ENCODE data around the gene NRXN3. TPM values are rescaled to one million over a fixed set of nuclear protein-coding genes. Genes with fewer than 3 reads are reported as not detected.

The NRXN3 gene
- total RNA-seq, 2 experiments from 2014 or later = not detected

DNA sequence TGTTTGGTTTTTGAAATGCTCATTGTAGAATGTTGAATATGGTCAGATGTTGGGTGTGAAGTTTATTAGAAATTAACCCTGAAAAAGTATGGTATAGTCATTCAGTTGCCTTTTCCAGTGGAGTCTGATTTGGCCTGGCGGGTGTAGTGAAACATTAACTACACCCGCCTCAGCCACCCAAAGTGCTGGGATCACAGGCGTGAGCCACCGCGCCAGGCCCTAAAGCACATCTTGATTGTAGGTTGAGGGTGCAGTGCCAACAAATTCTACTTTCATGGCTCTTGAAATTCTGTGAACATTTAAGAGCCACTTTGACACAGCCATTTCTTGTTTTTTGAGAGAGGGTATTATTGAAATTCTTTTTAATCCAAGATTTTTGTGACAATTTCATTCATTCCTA, 1416.2 kb downstream of the NRXN3 start:
- H3K27me3 Mint-ChIP-seq = no peaks in the 10 kb centered on the region
- CTCF ChIA-PET = no interaction called here

DNA sequence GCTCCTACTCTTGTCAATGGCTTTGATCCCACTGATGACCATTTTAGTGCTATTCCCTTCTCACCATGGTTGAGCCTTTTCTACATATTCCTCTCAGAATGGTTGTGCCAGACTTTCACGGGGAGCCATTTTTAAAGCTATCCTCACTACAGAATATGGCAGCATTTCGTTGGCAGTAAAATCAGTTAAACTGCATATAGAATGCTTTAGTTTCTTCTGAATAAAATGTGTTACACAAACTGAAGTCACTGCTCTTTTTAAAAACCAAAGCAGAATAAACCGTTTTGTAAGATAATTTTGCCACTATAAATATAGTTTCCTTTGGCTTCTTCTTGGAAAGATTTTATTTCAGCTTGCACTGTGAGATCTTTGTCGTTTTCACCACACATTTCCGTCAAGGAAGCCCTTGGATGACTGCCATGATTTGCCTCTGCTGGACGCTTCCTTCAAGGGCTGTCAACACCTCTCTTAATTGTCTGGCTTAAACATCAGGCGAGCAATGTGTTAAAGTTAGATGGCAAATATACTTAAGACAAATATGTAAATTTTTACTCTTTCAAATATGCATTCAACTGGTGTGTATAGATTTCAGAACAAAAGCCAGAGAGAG, 1416.9 kb downstream of the NRXN3 start:
- Mint-ChIP-seq H3K4me1 (no peaks in the 10 kb centered on the region), H3K9me3 (no peaks in the 10 kb centered on the region), H3K4me3 (no peak overlapping the region), H3K27me3 (no peaks in the 10 kb centered on the region), H3K27ac (no peak overlapping the region), H3K36me3 (ENCODE audit: low read depth) (no peaks in the 10 kb centered on the region)
- ChIA-PET POLR2A (no interaction called here), CTCF (no interaction called here)
- no peak for DNase-seq

More for the DNA sequence above, 1416.2 kb downstream of the NRXN3 start:
- Mint-ChIP-seq H3K4me1 (no peaks in the 10 kb centered on the region), H3K27ac (no peak overlapping the region), H3K4me3 (no peak overlapping the region), H3K9me3 (no peaks in the 10 kb centered on the region), H3K36me3 (ENCODE audit: low read depth) (no peaks in the 10 kb centered on the region)
- POLR2A ChIA-PET = no interaction called here
- no peak for DNase-seq

DNA sequence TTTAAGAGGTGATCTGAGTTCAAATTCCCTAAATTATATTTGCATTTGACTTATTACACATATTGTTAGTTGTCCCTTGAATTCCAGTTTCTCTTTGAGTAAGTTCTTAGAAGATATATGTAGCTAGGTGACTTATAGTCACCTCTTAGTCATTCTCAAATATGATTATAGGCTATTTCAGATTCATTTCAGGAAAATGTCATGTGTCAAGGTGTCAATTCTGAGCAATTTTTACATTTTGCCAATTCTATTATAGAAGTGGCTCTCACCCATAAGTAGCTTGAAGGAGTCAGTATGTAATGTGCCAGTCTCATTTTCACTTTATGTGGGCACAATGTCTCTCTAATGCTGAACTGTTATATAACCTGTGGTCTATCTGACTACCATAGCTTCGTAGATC, 1417.7 kb downstream of the NRXN3 start:
- no peaks in the 10 kb centered on the region for H3K36me3 Mint-ChIP-seq (ENCODE audit: low read depth)
- CTCF ChIA-PET = no interaction called here
- POLR2A ChIA-PET = no interaction called here

DNA sequence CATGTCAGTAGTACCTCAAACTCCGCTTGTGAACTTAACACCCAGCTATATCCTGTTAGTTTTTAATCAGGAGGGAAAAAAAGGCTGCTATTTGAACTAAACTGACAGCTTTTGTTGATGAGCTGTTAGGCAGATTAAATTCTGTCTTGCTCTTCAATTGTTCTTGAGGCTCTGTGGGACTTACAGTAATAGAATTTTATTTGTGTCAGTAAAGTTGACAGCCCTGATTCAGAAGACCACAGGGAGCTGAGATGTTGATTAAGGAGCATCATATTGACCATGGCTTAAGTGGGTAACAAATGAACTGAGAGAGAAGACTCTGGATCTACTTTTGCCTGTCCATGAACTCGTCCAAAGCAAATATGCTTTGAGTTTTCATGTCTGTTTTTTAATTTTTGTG, 1418.2 kb downstream of the NRXN3 start:
- H3K36me3 Mint-ChIP-seq (ENCODE audit: low read depth) = no peaks in the 10 kb centered on the region
- POLR2A ChIA-PET = no interaction called here
- no peak overlapping the region for H3K27ac Mint-ChIP-seq
- no peak for DNase-seq
- CTCF ChIA-PET = no interaction called here
- H3K4me3 Mint-ChIP-seq = no peak overlapping the region
- H3K9me3 Mint-ChIP-seq = no peaks in the 10 kb centered on the region
- H3K27me3 Mint-ChIP-seq = no peaks in the 10 kb centered on the region
- no peaks in the 10 kb centered on the region for H3K4me1 Mint-ChIP-seq

More for the DNA sequence above, 1417.7 kb downstream of the NRXN3 start:
- H3K4me1 Mint-ChIP-seq = no peaks in the 10 kb centered on the region
- H3K9me3 Mint-ChIP-seq = no peaks in the 10 kb centered on the region
- DNase-seq = no peak
- H3K4me3 Mint-ChIP-seq = no peak overlapping the region
- H3K27ac Mint-ChIP-seq = no peak overlapping the region
- H3K27me3 Mint-ChIP-seq = no peaks in the 10 kb centered on the region

DNA sequence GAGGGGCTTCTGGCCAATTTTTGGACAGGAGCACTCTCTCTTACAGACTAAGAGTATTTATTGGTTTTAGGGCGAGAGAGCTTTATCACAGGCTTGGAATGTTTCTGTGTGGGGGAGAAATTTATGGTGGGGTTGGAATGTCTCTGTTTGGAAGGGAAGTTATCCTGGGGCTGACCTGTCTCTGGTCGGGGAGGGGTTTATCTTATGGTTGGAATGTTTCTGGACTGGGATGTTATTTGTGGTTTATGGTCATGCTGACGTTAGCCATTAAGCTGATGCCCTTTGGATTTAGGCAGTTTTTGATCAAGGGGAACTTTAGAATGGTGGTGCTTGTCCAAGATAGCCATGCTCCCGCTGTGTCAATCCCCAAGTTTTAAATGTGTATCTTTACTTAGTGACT, 1426.4 kb downstream of the NRXN3 start:
- no peaks in the 10 kb centered on the region for H3K36me3 Mint-ChIP-seq (ENCODE audit: low read depth)
- POLR2A ChIA-PET = no interaction called here
- CTCF ChIA-PET = no interaction called here
- DNase-seq = no peak
- no peaks in the 10 kb centered on the region for H3K27me3 Mint-ChIP-seq
- H3K4me1 Mint-ChIP-seq = no peaks in the 10 kb centered on the region
- no peak overlapping the region for H3K4me3 Mint-ChIP-seq
- H3K27ac Mint-ChIP-seq = no peak overlapping the region
- H3K9me3 Mint-ChIP-seq = no peaks in the 10 kb centered on the region

DNA sequence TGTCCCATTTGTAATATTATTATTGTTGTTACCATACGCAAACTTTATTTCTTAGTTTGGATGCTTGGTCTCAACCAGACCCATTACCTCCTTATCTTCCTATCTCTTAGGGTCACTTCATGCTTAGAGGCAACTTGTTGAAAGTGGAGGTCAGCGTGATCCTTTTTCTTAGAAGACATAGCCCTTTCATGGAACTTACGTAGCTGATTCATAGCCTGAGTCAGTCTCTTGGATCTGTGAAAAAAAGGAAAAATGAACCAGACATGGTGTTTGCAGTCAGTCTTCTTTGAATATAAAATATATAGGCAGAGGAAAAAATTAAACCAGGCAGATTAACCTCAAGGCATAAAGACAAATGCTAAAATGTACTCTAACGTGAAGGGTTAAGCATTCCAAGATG, 1427.4 kb downstream of the NRXN3 start:
- DNase-seq = no peak
- ChIA-PET CTCF (no interaction called here), POLR2A (no interaction called here)
- no peak overlapping the region for H3K27ac Mint-ChIP-seq
- H3K27me3 Mint-ChIP-seq = no peaks in the 10 kb centered on the region
- no peak overlapping the region for H3K4me3 Mint-ChIP-seq
- H3K9me3 Mint-ChIP-seq = no peaks in the 10 kb centered on the region
- no peaks in the 10 kb centered on the region for H3K36me3 Mint-ChIP-seq (ENCODE audit: low read depth)
- no peaks in the 10 kb centered on the region for H3K4me1 Mint-ChIP-seq

DNA sequence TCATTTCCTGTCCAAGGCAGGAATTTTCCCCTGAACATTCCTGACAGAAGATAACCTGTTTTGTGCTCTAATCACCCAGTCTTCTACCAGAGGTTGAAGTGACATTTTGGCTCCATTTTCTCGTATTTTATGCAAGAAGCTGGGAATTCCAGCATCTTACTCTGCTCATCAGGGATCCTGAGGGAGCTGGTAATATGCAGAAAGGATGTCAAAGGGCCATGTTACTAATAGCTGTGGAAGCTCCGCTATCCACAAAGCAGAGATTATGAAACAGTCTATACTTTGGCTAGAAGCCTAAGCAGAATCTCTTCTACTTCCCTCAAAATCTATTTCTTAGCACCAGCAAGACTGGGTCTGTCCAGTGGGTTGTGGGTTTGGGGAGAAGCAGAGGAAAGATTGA, 1428.2 kb downstream of the NRXN3 start:
- no peaks in the 10 kb centered on the region for H3K4me1 Mint-ChIP-seq
- H3K27ac Mint-ChIP-seq = no peak overlapping the region
- H3K36me3 Mint-ChIP-seq (ENCODE audit: low read depth) = no peaks in the 10 kb centered on the region
- CTCF ChIA-PET = no interaction called here
- POLR2A ChIA-PET = no interaction called here
- H3K27me3 Mint-ChIP-seq = no peaks in the 10 kb centered on the region
- H3K9me3 Mint-ChIP-seq = no peaks in the 10 kb centered on the region
- DNase-seq = no peak
- H3K4me3 Mint-ChIP-seq = no peak overlapping the region

DNA sequence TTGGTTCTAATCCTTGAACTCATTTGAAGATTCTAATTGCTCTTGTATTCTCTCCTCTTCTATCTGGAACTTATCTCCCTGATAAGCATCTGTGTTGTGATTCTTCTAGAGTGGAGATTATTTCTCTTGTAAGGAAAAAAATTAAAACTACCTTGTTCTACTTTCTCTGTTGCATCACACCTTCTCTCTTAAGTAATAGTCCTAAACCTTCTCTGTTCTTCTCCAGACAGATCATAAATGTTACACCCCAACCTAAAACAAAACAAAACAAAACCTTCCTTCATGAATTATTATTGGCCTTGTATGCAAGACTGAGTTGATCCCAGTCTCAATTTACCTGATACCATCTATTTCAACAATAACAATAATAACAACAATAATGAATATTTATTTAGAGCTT, 1429.1 kb downstream of the NRXN3 start:
- H3K4me1 Mint-ChIP-seq = no peaks in the 10 kb centered on the region
- no peaks in the 10 kb centered on the region for H3K27me3 Mint-ChIP-seq
- no peaks in the 10 kb centered on the region for H3K9me3 Mint-ChIP-seq
- no peak overlapping the region for H3K27ac Mint-ChIP-seq
- POLR2A ChIA-PET = no interaction called here
- CTCF ChIA-PET = no interaction called here
- no peak for DNase-seq
- H3K36me3 Mint-ChIP-seq (ENCODE audit: low read depth) = no peaks in the 10 kb centered on the region
- H3K4me3 Mint-ChIP-seq = no peak overlapping the region

DNA sequence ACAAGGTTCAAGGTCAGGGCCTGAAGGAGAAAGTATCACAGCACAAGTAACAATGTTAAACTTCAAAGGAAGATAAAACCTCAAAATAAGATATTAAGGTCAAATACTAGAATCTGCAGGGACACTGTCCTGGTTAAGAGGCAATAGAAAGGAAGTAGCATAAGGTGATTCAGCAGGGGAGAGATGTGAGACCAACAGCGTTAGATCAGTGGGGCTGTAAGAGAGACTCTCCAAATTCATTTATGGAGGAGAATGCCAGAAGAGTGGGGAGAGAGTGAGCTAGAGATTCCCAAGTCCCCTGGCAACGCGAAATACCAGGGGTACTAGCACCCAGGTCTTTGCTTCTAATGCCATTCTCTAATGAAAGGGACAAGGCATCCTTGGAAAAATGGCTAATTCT, 1430.2 kb downstream of the NRXN3 start:
- no peak overlapping the region for H3K27ac Mint-ChIP-seq
- H3K9me3 Mint-ChIP-seq = no peaks in the 10 kb centered on the region
- ChIA-PET CTCF (no interaction called here), POLR2A (no interaction called here)
- DNase-seq = no peak
- no peaks in the 10 kb centered on the region for H3K4me1 Mint-ChIP-seq
- no peaks in the 10 kb centered on the region for H3K27me3 Mint-ChIP-seq
- H3K36me3 Mint-ChIP-seq (ENCODE audit: low read depth) = no peaks in the 10 kb centered on the region
- no peak overlapping the region for H3K4me3 Mint-ChIP-seq

DNA sequence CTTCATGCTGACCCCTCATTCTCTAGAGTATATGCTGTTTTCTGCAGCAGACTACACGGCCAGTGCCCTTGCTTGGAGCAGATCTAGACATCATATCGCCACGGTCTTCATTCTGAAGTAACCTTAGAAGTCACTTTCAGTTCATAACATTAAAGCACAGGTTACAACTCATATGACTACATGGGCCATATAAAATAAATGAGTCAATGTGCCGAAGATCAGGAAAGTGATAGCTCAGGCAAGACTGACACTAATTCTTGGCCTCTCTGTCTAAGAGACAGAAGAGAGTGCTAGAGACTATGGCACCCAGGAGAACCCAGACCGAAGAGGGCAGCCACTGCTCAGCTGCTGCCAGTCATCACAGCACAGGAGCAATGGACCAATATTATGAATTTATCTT, 1431.4 kb downstream of the NRXN3 start:
- H3K4me1 Mint-ChIP-seq = no peaks in the 10 kb centered on the region
- CTCF ChIA-PET = no interaction called here
- no peak overlapping the region for H3K4me3 Mint-ChIP-seq
- no peaks in the 10 kb centered on the region for H3K36me3 Mint-ChIP-seq (ENCODE audit: low read depth)
- DNase-seq = no peak
- no peak overlapping the region for H3K27ac Mint-ChIP-seq
- POLR2A ChIA-PET = no interaction called here
- no peaks in the 10 kb centered on the region for H3K27me3 Mint-ChIP-seq
- no peaks in the 10 kb centered on the region for H3K9me3 Mint-ChIP-seq

DNA sequence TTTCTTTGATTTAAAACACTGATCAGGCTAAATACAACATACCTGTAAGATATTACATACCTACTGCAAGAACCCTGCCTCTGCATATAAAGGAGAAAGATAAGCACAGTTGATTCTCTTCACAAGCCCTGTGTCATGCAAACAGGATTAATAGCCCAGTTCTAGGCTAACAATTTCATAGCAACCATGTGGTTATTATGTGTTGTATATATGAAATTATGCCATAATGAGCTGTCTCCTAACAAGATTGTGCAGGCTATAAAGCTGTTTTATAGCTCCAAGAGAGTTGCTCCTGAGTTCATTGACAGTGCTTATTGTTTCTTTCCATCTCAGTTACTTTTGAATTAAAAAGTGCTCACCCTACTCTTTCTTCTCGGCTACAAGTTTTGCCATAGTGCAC, 1431.9 kb downstream of the NRXN3 start:
- ChIA-PET CTCF (no interaction called here), POLR2A (no interaction called here)

DNA sequence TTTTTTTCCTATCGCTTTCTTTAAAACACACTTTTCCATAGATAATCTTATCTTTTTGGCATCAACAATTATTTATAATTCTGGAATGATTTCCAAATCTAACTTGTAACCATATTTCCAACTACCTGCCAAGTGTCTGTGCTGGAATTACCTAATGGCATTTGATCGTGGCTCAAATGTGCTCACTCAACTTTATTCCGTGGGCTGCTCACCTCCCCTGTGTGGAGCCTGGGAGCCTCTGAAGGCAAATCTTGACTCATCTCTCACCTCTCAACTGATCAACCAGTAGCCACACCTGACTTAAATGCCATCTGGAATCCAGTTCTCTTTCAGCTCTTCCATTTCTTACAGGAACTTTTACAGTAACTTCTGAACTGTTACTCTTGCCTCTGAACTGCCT, 1432.6 kb downstream of the NRXN3 start:
- Mint-ChIP-seq H3K27ac (no peak overlapping the region), H3K4me1 (no peaks in the 10 kb centered on the region), H3K9me3 (no peaks in the 10 kb centered on the region), H3K36me3 (ENCODE audit: low read depth) (no peaks in the 10 kb centered on the region), H3K27me3 (no peaks in the 10 kb centered on the region), H3K4me3 (no peak overlapping the region)
- ChIA-PET CTCF (no interaction called here), POLR2A (no interaction called here)
- no peak for DNase-seq

More for the DNA sequence above, 1431.9 kb downstream of the NRXN3 start:
- no peak for DNase-seq
- Mint-ChIP-seq H3K4me3 (no peak overlapping the region), H3K27me3 (no peaks in the 10 kb centered on the region), H3K4me1 (no peaks in the 10 kb centered on the region), H3K27ac (no peak overlapping the region), H3K36me3 (ENCODE audit: low read depth) (no peaks in the 10 kb centered on the region), H3K9me3 (no peaks in the 10 kb centered on the region)

DNA sequence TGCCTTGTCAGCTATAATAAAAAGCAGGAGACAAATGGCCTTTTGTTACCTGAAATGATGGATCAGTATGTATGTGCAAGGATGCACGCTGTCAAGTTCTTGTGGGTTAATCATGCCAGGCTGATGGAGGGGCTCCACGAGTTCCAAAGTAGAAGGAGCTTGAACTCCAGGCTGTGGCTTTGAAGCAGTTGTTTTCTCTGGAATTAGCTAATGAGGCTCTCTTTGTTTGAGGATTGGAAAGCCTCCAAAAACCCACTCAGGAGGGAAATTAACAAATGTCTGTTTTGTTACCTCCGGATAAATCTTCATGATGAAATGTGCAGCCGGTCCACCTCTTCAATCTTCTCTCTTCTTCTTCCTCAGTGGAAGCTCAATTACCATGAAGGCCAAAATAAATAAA, 1435.7 kb downstream of the NRXN3 start:
- Mint-ChIP-seq H3K36me3 (ENCODE audit: low read depth) (no peaks in the 10 kb centered on the region), H3K4me3 (no peak overlapping the region), H3K9me3 (no peaks in the 10 kb centered on the region), H3K4me1 (no peaks in the 10 kb centered on the region), H3K27me3 (no peaks in the 10 kb centered on the region), H3K27ac (no peak overlapping the region)
- no peak for DNase-seq
- POLR2A ChIA-PET = no interaction called here
- CTCF ChIA-PET = no interaction called here

DNA sequence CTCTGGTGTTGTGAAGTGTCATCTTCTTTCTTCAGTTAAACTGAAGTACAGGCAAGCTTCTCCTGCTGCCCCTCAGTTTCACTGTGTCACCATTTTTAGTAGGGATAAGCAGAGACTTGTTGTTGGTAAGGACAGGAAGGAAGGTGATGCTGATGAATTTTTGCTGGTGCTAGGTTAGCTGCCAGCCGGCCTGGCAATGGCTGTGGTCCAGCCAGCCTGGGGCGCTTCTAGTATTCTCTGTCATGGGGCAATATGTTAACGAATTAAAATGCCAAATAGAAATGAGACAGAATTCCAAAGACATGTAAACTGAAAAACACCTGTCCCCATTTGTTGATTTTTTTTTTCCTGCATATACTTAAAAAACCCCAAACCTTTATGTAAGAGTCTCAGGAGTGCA, 1438.3 kb downstream of the NRXN3 start:
- Mint-ChIP-seq H3K9me3 (no peaks in the 10 kb centered on the region), H3K36me3 (ENCODE audit: low read depth) (no peaks in the 10 kb centered on the region), H3K4me3 (no peak overlapping the region), H3K4me1 (no peaks in the 10 kb centered on the region), H3K27me3 (no peaks in the 10 kb centered on the region), H3K27ac (no peak overlapping the region)
- ChIA-PET CTCF (no interaction called here), POLR2A (no interaction called here)
- DNase-seq = no peak

DNA sequence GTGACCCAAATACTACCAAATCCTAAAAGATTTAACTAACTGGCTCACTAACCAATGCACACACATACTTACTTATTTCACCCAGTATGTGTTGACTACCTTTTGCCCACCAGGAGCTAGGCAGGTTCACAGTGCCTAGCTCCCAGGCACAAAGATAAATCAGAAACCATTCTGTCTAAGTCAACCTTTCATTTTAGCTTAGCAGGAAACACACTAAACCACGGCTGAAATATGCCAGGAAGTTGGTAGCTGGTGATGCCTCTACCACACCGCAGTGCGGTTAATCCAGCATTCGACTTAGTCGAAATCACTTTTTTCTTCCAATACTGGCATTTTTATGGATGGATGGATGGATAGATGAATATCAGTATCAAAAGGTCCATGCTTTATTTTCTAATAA, 1443.5 kb downstream of the NRXN3 start:
- H3K4me1 Mint-ChIP-seq = no peaks in the 10 kb centered on the region
- ChIA-PET POLR2A (no interaction called here), CTCF (no interaction called here)
- H3K27me3 Mint-ChIP-seq = no peaks in the 10 kb centered on the region
- H3K4me3 Mint-ChIP-seq = no peak overlapping the region
- no peaks in the 10 kb centered on the region for H3K9me3 Mint-ChIP-seq
- H3K27ac Mint-ChIP-seq = no peak overlapping the region
- DNase-seq = no peak
- no peaks in the 10 kb centered on the region for H3K36me3 Mint-ChIP-seq (ENCODE audit: low read depth)
